HCT116 (cell line): ENCODE results near the gene ADIG. TPM values are rescaled to one million over a fixed set of nuclear protein-coding genes. Genes with fewer than 3 reads are reported as not detected.

Experiments
- ATAC-seq: fragments of 200-7000 bp; cut with Tn5 transposase; 2 replicates; pipeline ENCODE4 v1.9.1; 2020; ENCODE audit warnings: mild to moderate bottlenecking, moderate library complexity
- BruUV-seq: library from RNA; stranded (reverse); fragments of 400-500 nt; replicated peaks from 2 replicates; lab custom pipeline; 2021; lab: Mats Ljungman, UMichigan
- CTCF ChIA-PET: fragments of 300-600 bp; sonication (Branson Sonifier 250); formaldehyde crosslinking; loops from one replicate; lab custom pipeline; 2021; ENCODE audit warnings: antibody characterized with exemption; lab: Charles Lee
- POLR2A ChIA-PET: fragments of 300-600, 350-600 bp; sonication (Branson Sonifier 250); formaldehyde crosslinking; loops from one replicate; lab custom pipeline; 2021; ENCODE audit warnings: antibody characterized with exemption; lab: Charles Lee
- RAD21 ChIA-PET, 2 experiments: fragments of 300-600 bp; sonication (Branson Sonifier 250); formaldehyde crosslinking; loops; one replicate each; lab custom pipeline; 2023; ENCODE audit warnings: low total read pairs in 2 of 2; ENCODE audit not compliant: uncharacterized antibody in 2 of 2, unreplicated experiment in 2 of 2, low non-redundant PET in 1 of 2; lab: Charles Lee
- DNase-seq: peaks from one replicate; pipeline ENCODE4 v3.0.0-alpha.2; 2010; ENCODE audit warnings: low read depth, low spot score
- H2AFZ ChIP-seq: fragments of 200-600 bp; shearing (Covaris generic), sonication (generic); 2 replicates; pipeline ENCODE4 v1.6.1; 2017; ENCODE audit warnings: low read depth, mixed run types, mixed read lengths, antibody characterized with exemption, low read length; ENCODE audit not compliant: poor library complexity, severe bottlenecking
- H3K27ac ChIP-seq: 2 replicates; pipeline ENCODE4 v1.5.1; 2012; ENCODE audit warnings: low read depth, low read length
- H3K27me3 ChIP-seq: fragments of 200-600 bp; sonication (generic); 2 replicates; pipeline ENCODE4 v1.6.1; 2016; ENCODE audit warnings: mixed run types, low read length, mixed read lengths; ENCODE audit not compliant: insufficient read depth
- H3K36me3 ChIP-seq, 2 experiments: fragments of 200-500 bp in 1 of 2; fragments of 200-600 bp in 1 of 2; sonication (Bioruptor generic) in 1 of 2; sonication (generic) in 1 of 2; 2 replicates each; pipeline versions ENCODE4 v1.5.1 to v1.6.1; 2014 to 2016; ENCODE audit warnings: low read length in 2 of 2, inconsistent platforms in 1 of 2, mixed read lengths in 1 of 2, mixed run types in 1 of 2; ENCODE audit not compliant: insufficient read depth in 2 of 2, control insufficient read depth in 1 of 2
- H3K4me1 ChIP-seq, 2 experiments: fragments of 200-600 bp in 1 of 2; sonication (generic) in 1 of 2; 2 replicates each; pipeline versions ENCODE4 v1.5.1 to v1.6.1; 2012 to 2017; ENCODE audit warnings: low read length in 2 of 2, inconsistent platforms in 1 of 2, mild to moderate bottlenecking in 1 of 2, mixed read lengths in 1 of 2, mixed run types in 1 of 2, moderate library complexity in 1 of 2; ENCODE audit not compliant: insufficient read depth in 2 of 2, control insufficient read depth in 1 of 2
- H3K4me2 ChIP-seq: fragments of 200-600 bp; sonication (generic); 2 replicates; pipeline ENCODE4 v1.6.1; 2017; ENCODE audit warnings: mixed run types, low read length, mixed read lengths
- H3K4me3 ChIP-seq, 2 experiments: fragments of 200-600 bp in 1 of 2; sonication (generic) in 1 of 2; replicated peaks in 1 of 2; 2 replicates each; pipeline ENCODE4 v1.5.1; 2011 to 2016; ENCODE audit warnings: low read length in 2 of 2, control low read depth in 1 of 2, low read depth in 1 of 2, mild to moderate bottlenecking in 1 of 2, mixed read lengths in 1 of 2, mixed run types in 1 of 2
- H3K79me2 ChIP-seq: fragments of 200-600 bp; sonication (generic); 2 replicates; pipeline ENCODE4 v1.6.1; 2017; ENCODE audit warnings: mild to moderate bottlenecking, mixed run types, low read length, moderate library complexity, mixed read lengths; ENCODE audit not compliant: insufficient read depth
- H3K9ac ChIP-seq: fragments of 200-600 bp; sonication (generic); 2 replicates; pipeline ENCODE4 v1.6.1; 2016; ENCODE audit warnings: low read length, mixed read lengths
- H3K9me2 ChIP-seq: fragments of 200-600 bp; sonication (generic), shearing (Covaris generic); 2 replicates; pipeline ENCODE4 v1.6.1; 2017; ENCODE audit warnings: mixed run types, mild to moderate bottlenecking, moderate library complexity; ENCODE audit not compliant: insufficient read depth
- H3K9me3 ChIP-seq, 2 experiments: fragments of 200-500 bp in 1 of 2; fragments of 200-600 bp in 1 of 2; sonication (Bioruptor generic) in 1 of 2; sonication (generic) in 1 of 2; 2 replicates each; pipeline ENCODE4 v1.6.1; 2014 to 2017; ENCODE audit warnings: low read length in 2 of 2, mixed read lengths in 2 of 2, inconsistent platforms in 1 of 2, low read depth in 1 of 2, mild to moderate bottlenecking in 1 of 2, mixed run types in 1 of 2, moderate library complexity in 1 of 2; ENCODE audit not compliant: control insufficient read depth in 1 of 2, insufficient read depth in 1 of 2
- H4K20me1 ChIP-seq: fragments of 200-600 bp; sonication (generic), shearing (Covaris generic); 2 replicates; pipeline ENCODE4 v1.6.1; 2017; ENCODE audit warnings: mixed run types, mild to moderate bottlenecking, moderate library complexity; ENCODE audit not compliant: insufficient read depth
- CBX3 ChIP-seq: IDR thresholded peaks from 2 replicates; pipeline ENCODE4 v1.6.1; 2012; ENCODE audit warnings: low read depth
- JUND ChIP-seq: IDR thresholded peaks from 2 replicates; pipeline ENCODE4 v1.6.1; 2012
- POLR2A ChIP-seq: IDR thresholded peaks from 2 replicates; pipeline ENCODE4 v1.7.0; 2011; ENCODE audit warnings: borderline replicate concordance; ENCODE audit not compliant: insufficient read depth, insufficient read length; ENCODE audit errors: extremely low read depth
- SIN3A ChIP-seq: IDR thresholded peaks from 2 replicates; pipeline ENCODE4 v1.6.1; 2012; ENCODE audit warnings: low read depth
- TCF7L2 ChIP-seq: IDR thresholded peaks from 2 replicates; pipeline ENCODE4 v1.7.0; 2011; ENCODE audit warnings: borderline replicate concordance, inconsistent platforms; ENCODE audit not compliant: insufficient read depth, insufficient read length; ENCODE audit errors: extremely low read depth
- YY1 ChIP-seq: IDR thresholded peaks from 2 replicates; pipeline ENCODE4 v1.6.1; 2011; ENCODE audit warnings: low read length, low read depth, moderate library complexity, mild to moderate bottlenecking; ENCODE audit not compliant: insufficient replicate concordance; ENCODE audit errors: extremely low read depth
- ZBTB33 ChIP-seq: IDR thresholded peaks from 2 replicates; pipeline ENCODE4 v1.6.1; 2011; ENCODE audit warnings: mild to moderate bottlenecking, low read length, moderate library complexity; ENCODE audit not compliant: insufficient replicate concordance; ENCODE audit errors: extremely low read depth
- intact Hi-C: fragments of 100-400 bp; cut with micrococcal nuclease; formaldehyde crosslinking; loops from 2 replicates; pipeline ENCODE4 v1.10.0; 2022
- total RNA-seq: library from RNA; stranded (reverse); gene quantifications from one replicate; pipeline ENCODE4 v1.2.1, GENCODE V29; 2021; ENCODE audit not compliant: unreplicated experiment

The ADIG gene
- total RNA-seq, 1 experiment from 2014 or later: not detected

- no peaks in the 10 kb centered on the region for H3K4me1 ChIP-seq
- BruUV-seq: no TSS peak
- RAD21 ChIA-PET: no interaction called here
- intact Hi-C loops: no loop called here
- DNase-seq (no peak), ATAC-seq (no peak)
- H3K79me2 ChIP-seq: no peaks in the 10 kb centered on the region
- H3K4me2 ChIP-seq: no peak overlapping the region
- TF ChIP-seq TCF7L2 (no peak), POLR2A (no peak), YY1 (no peak), CBX3 (no peak), JUND (no peak), ZBTB33 (no peak), SIN3A (no peak)
- H3K36me3 ChIP-seq: peaks cover 6 to 21% of the 10 kb centered on the region in 2 experiments; a peak in 3 of 4 replicates
- H3K9ac ChIP-seq: no peak overlapping the region
- no peaks in the 10 kb centered on the region for H3K27me3 ChIP-seq
- H3K9me3 ChIP-seq: no peaks in the 10 kb centered on the region
- H3K27ac ChIP-seq: no peak overlapping the region
- H2AFZ ChIP-seq: no peak overlapping the region
- H4K20me1 ChIP-seq: no peaks in the 10 kb centered on the region
- CTCF ChIA-PET: no interaction called here
- H3K4me3 ChIP-seq: no peak overlapping the region
- POLR2A ChIA-PET: no interaction called here
- H3K9me2 ChIP-seq: no peaks in the 10 kb centered on the region
These were observed 23.8 kb upstream of the ADIG start for GRCh38 chr20:38557174-38557573.
